ENCODE measurements around the gene SPCS1.
"Not testable (repeated sequence)": the region's sequence is repeated elsewhere in the genome, so short reads cannot be mapped to it uniquely, and the experiment has no call there.

Gene SPCS1

GRCh38 chr3:52705688-52706686, at the start of gene SPCS1, which contains the start of gene GLT8D1:
Gene SPCS1, plus strand, starts transcription at chr3:52706106. Its CDS starts 141 bp downstream, at chr3:52706247.
Gene GLT8D1, minus strand, starts transcription at chr3:52705791. Its CDS starts 5,331 bp downstream, at chr3:52700460.
- peak; percentile 66 to 78 (median 73) for DNase-seq (ENCODE audit: low read depth in 3 of 3)

DNA sequence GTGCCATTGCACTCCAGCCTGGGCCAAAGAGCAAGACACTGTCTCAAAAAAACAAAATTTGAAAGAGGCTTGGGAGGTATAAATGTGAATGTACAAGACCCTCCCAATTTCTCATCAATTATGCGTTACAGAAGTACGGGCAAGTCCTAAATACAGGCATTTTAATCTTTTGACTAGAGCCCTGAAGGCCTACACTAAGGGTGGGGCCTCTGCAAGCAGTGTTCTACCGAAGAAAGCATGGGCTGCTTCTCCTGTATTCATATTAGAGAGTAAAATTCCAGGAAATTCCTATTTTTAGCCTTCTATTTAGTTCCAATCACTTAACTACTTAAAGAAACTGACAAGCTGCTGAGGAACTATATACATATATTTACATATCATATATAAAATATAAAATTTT, 45.9 kb upstream of the SPCS1 start:
- no peak for DNase-seq (ENCODE audit: low read depth in 3 of 3)

DNA sequence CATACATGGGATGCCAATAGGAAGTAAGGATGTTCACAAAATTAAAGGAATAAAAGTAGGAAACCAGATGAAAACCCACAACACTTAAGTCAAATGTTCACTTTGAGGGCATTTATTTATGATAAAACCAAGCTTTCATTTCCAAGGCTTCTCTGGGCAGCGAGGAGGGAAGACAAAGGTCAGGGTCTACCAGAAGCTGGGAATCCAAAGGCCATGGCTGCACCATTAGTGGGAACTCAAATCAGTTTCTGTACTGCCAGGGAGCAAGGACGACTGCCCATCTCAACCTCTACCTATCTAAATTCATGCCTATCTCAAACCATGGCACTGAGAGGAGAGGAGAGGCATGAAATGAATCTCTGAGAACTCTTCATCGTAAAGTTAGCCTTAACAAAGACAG, 42.8 kb upstream of the SPCS1 start:
- DNase-seq (ENCODE audit: low read depth in 3 of 3) = no peak

- no peak for DNase-seq (ENCODE audit: low read depth in 3 of 3)
Observed at GRCh38 chr3:52670621-52671521, 35.0 kb upstream of the SPCS1 start.

DNA sequence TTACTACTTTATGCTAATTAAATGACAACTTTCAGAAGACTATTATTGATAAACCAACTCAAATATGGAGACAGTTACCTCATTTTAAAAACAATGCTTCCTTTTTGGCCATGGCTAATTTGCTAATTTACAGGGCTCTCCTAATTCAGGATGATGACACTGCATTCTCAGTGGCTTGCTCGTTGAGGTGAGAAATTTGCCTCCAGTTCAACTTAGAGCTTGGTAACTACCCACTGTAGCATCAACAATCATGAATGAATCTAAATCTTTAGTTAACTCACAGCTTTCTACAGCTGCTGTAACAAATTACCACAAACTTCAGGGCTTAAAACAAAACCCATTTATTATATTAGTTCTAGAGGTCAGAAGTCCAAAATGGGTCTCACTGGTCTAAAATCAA, 34.2 kb upstream of the SPCS1 start:
- no peak for DNase-seq (ENCODE audit: low read depth in 3 of 3)

GRCh38 chr3:52676201-52676600, 29.7 kb upstream of the SPCS1 start:
- DNase-seq (ENCODE audit: low read depth in 3 of 3) = not testable (repeated sequence)

DNA sequence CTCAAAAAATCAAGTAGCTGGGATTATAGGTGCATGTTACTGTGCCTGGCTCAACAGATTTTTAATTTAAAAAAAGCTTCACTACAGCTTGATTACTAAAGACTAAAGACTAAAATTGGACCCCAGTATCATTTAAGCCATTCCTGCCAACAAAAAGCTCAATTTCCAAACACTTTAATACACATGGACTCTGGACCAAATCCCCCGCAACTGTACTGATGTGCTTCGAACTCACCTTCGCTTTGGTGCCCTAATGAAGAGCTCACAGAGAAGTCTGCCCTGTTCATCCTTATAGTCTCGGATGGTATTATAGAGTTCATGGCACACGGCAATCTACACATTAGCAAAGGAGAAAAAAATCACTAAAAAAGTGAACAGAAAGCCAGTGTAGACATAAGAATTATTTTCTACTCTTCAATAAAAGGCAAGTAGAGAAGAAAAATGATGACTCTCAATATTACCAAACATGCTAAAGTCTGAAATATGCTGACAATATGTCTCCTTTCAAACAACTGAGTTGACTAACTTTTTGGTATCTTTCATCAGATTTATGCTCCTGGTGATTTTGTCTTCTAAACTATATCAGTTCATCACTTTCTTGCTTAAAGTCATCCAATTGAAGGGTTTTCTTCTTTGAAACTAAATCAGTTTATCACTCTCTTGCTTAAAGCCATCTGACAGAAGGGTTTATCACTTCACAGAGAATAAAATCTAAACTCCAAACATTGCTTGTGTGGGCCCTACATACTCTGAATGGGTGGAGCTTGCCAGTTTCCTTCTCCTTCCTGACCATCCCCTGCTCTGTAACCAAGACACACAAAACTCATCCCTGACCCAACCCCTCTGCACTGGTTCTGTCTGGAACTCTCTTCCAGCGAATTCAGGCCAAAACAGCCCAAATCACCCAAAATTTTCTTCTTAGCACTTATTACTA, 27.4 kb upstream of the SPCS1 start:
- DNase-seq (ENCODE audit: low read depth in 3 of 3) = no peak

GRCh38 chr3:52679199-52679538, 26.7 kb upstream of the SPCS1 start:
- DNase-seq (ENCODE audit: low read depth in 3 of 3) = no peak

- DNase-seq (ENCODE audit: low read depth in 3 of 3) = no peak
Observed at GRCh38 chr3:52679811-52680210, 26.1 kb upstream of the SPCS1 start.

DNA sequence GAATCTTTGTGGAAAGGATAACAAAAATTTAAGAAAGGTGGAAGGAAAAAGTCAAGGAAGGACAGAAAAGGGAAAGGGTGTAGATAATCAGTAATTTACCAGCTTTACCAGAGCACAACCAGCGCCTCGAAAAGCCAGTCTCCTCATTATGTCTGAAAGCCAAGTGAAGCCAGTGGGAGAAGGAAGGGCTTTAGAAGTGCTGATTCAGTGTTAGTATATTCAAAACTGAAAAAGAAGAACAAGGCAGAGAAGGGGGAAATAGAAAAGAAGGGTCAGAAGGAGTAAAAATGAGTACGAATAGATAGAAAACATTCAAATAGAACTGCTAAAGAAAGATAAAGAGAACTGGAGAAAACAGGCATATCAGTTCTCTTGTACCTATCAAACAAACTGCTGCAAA, 24.3 kb upstream of the SPCS1 start:
- DNase-seq (ENCODE audit: low read depth in 3 of 3) = no peak

DNA sequence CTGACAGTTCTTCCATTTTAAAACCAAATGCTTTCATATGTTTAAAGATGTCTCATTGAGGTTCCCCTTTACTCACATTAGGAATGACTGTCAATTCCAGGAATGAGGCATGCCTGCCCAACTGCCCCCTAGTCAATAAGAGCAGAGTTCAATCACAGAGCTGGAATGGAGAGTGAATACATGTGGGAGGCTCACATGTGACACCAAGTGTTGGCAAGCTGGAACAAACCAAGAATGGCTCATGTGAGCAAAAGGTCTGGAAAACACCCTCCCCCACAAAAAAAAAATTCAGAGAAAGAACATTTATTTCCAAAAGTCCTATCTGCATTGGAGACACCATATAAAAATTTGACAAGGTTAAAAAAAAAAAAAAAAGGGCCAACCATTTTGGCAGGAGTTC, 23.9 kb upstream of the SPCS1 start:
- DNase-seq (ENCODE audit: low read depth in 3 of 3) = no peak

GRCh38 chr3:52683611-52684010, 22.3 kb upstream of the SPCS1 start:
- no peak for DNase-seq (ENCODE audit: low read depth in 3 of 3)

- no peak for DNase-seq (ENCODE audit: low read depth in 3 of 3)
Observed at GRCh38 chr3:52684184-52684583, 21.7 kb upstream of the SPCS1 start.

DNA sequence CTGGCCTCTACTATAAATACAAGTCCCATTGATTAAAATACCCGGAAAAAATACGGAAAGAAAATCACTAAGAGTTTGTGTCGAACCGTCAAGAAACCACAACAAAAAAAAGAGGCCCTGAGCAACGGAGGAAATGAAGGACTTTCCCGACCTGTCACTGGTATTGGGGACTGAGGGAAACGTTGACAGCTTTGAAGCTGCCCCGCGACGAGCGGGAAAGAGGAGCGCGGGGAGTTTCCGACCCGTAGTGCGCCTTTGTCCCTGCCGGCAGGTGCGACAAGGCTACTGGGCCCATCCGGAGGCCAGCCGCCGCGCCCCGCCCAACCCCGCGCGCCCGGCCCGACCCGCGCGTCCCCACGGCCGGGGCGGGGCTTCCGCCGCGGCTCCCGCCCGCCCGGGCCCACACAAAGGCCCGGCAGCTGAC, 20.6 kb upstream of the SPCS1 start:
- peak; percentile 44 to 65 (median 51) for DNase-seq (ENCODE audit: low read depth in 3 of 3)

DNA sequence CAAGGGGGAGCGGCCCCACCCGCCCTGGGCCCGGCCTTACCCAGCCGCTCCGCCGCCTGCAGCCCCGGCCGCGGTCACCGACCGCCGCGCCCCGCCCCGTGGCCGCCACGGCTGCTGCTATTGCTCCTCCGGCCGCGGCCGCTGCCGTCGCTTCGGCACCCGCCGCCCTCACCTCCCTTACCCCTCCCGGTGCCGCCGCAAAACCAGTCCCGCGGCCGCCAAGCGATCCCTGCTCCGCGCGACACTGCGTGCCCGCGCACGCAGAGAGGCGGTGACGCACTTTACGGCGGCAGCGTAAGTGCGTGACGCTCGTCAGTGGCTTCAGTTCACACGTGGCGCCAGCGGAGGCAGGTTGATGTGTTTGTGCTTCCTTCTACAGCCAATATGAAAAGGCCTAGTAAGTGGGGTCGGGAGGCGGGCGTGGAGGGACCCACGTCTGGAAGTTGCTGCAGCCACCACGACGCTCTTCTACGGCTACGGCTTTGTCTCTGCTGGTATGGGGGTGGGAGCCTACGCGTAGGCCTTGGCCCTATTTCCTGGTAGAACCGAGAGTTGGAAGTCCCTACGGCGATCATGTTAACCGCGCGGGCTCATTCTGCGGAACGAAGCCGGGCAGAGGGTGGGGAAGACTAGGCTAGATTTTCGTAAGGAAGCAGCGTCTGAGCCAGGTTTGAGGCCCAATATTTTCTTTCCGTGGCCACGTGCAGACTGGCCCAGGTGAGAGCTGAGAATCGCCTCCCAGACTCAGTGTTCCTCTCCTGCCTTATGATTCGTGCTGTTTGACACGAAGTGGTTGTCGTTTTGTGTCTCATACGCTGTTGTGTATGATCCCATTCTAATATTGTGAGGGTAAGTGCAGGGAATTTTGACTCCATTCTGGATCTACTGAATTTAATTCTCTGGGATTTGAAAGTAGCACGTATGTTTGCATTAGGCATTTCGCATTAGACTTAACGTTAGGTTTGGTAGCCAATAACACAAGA, 19.9 kb upstream of the SPCS1 start, which contains the start of the genes GNL3 and PBRM1:
GNL3 (plus strand) TSS at position 324 of the 983 bp plus-strand sequence; CDS start at position 385, 61 bp downstream.
PBRM1 (minus strand) TSS at position 205 of the 983 bp plus-strand sequence.
- DNase-seq (ENCODE audit: low read depth in 3 of 3) = peak; percentile 83 to 88 (median 83)

DNA sequence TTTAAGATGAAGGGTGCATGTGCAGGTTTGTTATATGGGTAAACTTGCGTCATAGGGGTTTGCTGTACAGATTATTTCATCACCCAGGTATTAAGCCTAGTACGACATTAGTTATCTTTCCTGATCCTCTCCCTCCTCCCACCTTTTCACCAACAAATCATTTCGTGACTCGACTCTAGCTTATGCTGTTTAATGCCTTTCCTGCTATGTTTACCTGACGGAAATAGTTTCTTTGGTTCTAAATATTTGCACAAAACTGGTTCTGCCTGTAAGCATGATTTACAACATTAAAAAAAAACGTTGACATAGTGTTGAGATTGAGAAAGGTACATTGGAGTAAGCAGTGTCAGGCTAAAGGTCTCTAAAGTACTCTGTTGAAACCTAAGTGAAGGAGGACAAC, 17.6 kb upstream of the SPCS1 start:
- no peak for DNase-seq (ENCODE audit: low read depth in 3 of 3)

- no peak for DNase-seq (ENCODE audit: low read depth in 3 of 3)
Observed at GRCh38 chr3:52689151-52689550, 16.8 kb upstream of the SPCS1 start.

DNA sequence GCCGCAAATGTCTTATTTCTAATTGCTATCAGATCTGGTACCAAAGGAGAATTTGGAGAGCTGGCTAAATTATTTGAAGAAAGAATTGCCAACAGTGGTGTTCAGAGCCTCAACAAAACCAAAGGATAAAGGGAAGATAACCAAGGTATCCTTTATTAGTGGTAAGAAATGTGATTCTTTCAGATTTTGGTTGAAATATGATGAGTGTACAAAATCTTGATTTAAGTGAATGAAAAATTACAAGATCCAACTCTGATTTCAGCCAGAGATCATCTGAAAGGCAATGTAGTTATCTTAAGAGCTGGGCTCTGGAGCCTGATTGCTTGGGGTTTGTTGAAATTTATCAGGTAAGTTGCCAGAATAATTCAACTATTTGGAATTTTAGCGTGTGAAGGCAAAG, 15.3 kb upstream of the SPCS1 start:
- no peak for DNase-seq (ENCODE audit: low read depth in 3 of 3)

GRCh38 chr3:52693071-52693470, 12.8 kb upstream of the SPCS1 start:
- DNase-seq (ENCODE audit: low read depth in 3 of 3) = no peak

Measured in stimulated activated CD4-positive, alpha-beta T cell treated with anti-CD3 and anti-CD28 coated beads, TNF-alpha, amount 100 ng/mL, for 4 hours (primary cell).